Fibroblast of pulmonary artery (primary cell): ENCODE measurements around the gene CDC42BPA.

ENCODE experiments used
- DNase-seq: peaks from one replicate; pipeline ENCODE4 v3.0.0-alpha.2; 2010; ENCODE audit warnings: low read depth
- H3K4me3 ChIP-seq: replicated peaks from 2 replicates; pipeline ENCODE4 v1.5.1; 2011; ENCODE audit warnings: low read depth, mild to moderate bottlenecking, control low read depth, low read length, moderate library complexity
- CTCF ChIP-seq: IDR thresholded peaks from 2 replicates; pipeline ENCODE4 v1.5.1; 2011; ENCODE audit warnings: mild to moderate bottlenecking, control low read depth, low read length, inconsistent platforms; ENCODE audit errors: missing control alignments

Gene CDC42BPA

GRCh38 chr1:227182012-227182411, 136.3 kb downstream of the CDC42BPA start:
- TF ChIP-seq CTCF = no peak
- DNase-seq = no peak
- no peak overlapping the region for H3K4me3 ChIP-seq

DNA sequence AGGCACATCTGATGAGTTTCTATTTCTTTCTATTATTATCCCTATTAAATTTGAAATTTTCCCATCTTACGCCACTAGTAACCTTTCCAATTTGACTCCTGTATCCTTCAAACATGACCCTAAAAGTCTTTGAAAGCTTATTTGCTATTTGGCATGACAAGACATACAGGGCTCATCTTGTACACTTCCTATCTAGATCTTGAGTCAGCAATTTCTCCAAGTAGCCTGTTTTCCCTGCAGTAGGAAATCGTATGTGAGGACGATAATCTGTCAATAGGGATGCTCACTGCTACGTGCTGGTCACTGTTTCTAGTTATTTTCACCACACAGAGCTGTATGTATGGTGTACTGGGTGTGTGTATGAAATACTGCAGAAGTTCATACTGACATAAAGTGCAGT, 142.7 kb downstream of the CDC42BPA start:
- DNase-seq = no peak
- no peak for TF ChIP-seq CTCF
- H3K4me3 ChIP-seq = no peak overlapping the region

- no peak for TF ChIP-seq CTCF
- peak; percentile 31 for DNase-seq
- no peak overlapping the region for H3K4me3 ChIP-seq
These were observed 144.1 kb downstream of the CDC42BPA start for GRCh38 chr1:227174164-227174563.

DNA sequence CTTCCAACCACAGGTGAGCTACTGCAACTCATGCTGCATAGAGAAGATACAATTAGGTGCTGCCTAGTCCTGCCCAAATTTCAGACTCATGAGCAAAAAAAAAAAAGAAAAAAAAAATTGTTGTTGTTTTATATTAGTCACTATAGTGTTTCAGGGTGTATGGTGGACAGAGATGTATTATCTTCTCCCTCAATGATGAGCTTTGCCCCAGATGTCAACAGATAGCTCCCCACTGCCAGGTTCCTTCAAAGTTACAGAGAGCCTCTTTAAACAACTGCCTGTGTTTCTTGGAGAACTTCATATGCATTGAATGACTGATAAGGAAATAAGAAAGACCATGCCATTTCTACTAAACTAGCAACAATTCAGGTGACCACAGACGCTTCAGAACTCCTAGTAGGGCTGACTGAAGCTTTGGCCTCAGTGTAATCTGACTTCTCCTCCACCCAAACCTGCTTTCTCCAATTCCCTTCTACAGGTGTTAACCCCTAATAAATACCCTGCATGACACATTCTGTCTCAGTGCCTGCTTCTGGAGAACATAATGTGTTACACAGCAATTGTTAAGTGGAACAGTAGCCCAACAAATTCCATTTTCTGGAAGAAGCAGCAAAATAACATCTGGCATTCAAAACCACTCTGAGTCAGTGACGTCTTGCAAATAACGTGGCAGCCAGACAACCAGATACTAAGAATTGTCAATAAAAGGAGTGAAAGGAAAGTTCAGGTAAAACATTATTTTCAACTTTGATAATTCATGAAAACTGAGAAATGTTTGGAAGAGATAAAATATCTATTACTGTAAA, 147.7 kb downstream of the CDC42BPA start:
- TF ChIP-seq CTCF = no peak
- peak; percentile 18 for DNase-seq

GRCh38 chr1:227169343-227169742, 148.9 kb downstream of the CDC42BPA start:
- H3K4me3 ChIP-seq = no peak overlapping the region
- no peak for DNase-seq
- no peak for TF ChIP-seq CTCF

More for the DNA sequence above, 147.7 kb downstream of the CDC42BPA start:
- no peak overlapping the region for H3K4me3 ChIP-seq

- no peak overlapping the region for H3K4me3 ChIP-seq
- no peak for DNase-seq
- no peak for TF ChIP-seq CTCF
These were observed 150.8 kb downstream of the CDC42BPA start for GRCh38 chr1:227167276-227168101.
